Measurements from ENCODE around the gene RFTN1.

DNA sequence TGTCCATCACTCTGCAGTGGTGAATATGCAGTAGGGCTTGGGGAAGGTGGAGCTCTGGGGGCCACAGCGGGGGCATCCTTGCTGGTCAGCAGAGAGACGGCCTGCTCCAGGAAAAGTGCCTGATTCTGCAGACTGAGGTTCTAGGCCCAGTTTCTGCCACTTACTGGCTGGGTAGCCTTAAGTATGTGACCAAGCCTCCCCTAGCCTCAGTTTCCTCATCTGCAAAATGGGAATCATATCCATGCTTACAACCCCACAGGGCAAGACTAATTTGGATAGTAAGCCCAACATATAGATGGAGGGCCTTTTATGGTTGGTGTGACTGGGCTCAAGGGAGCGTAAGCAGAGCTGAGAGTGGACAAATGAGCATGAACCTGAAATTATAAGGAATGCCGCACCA is 187.6 kb downstream of the RFTN1 start:
- TF ChIP-seq BHLHE40 (IDR thresholded peaks at IDR 0.05; ENCODE audit: borderline replicate concordance) (no peak), ARNT (IDR thresholded peaks at IDR 0.05) (no peak), LEF1 (IDR thresholded peaks at IDR 0.05; ENCODE audit: borderline replicate concordance) (no peak), SP1 (IDR thresholded peaks at IDR 0.05) (no peak), FOXM1 (IDR thresholded peaks at IDR 0.05; ENCODE audit: borderline replicate concordance) (no peak), ZNF384 (IDR thresholded peaks at IDR 0.05) (no peak), FOXK2 (IDR thresholded peaks at IDR 0.05) (no peak), ELF4 (IDR thresholded peaks at IDR 0.05) (no peak), TARDBP (IDR thresholded peaks at IDR 0.05) (no peak), CTBP1 (IDR thresholded peaks at IDR 0.05; ENCODE audit: borderline replicate concordance) (no peak), FOXA1 (IDR thresholded peaks at IDR 0.05) (no peak)
- TF ChIP-seq, protein P1, sequence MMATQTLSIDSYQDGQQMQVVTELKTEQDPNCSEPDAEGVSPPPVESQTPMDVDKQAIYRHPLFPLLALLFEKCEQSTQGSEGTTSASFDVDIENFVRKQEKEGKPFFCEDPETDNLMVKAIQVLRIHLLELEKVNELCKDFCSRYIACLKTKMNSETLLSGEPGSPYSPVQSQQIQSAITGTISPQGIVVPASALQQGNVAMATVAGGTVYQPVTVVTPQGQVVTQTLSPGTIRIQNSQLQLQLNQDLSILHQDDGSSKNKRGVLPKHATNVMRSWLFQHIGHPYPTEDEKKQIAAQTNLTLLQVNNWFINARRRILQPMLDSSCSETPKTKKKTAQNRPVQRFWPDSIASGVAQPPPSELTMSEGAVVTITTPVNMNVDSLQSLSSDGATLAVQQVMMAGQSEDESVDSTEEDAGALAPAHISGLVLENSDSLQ (IDR thresholded peaks at IDR 0.05): no peak

Measured in HEK293T (cell line).